Mesodermal cell (in vitro differentiated cells): ENCODE results near the gene FOXE3.

Experiments
- H3K27ac ChIP-seq: 2 replicates; pipeline ENCODE4 v1.7.0; 2013; ENCODE audit warnings: mild to moderate bottlenecking, low read depth, low read length, moderate library complexity; ENCODE audit not compliant: severe bottlenecking
- H3K36me3 ChIP-seq: 2 replicates; pipeline ENCODE4 v1.7.1; 2013; ENCODE audit warnings: mild to moderate bottlenecking, low read length, moderate library complexity; ENCODE audit not compliant: control insufficient read depth, insufficient read depth
- H3K4me1 ChIP-seq: one replicate; pipeline ENCODE4 v1.7.1; 2013; ENCODE audit warnings: mild to moderate bottlenecking, low read length; ENCODE audit not compliant: insufficient read depth, control insufficient read depth, poor library complexity, severe bottlenecking
- H3K4me3 ChIP-seq: 2 replicates; pipeline ENCODE4 v1.7.0; 2013; ENCODE audit warnings: low read length, control low read depth, mild to moderate bottlenecking; ENCODE audit not compliant: insufficient read depth, poor library complexity, severe bottlenecking; ENCODE audit errors: extremely low read depth
- H3K9me3 ChIP-seq: 2 replicates; pipeline ENCODE4 v1.7.1; 2013; ENCODE audit warnings: mild to moderate bottlenecking, low read length, moderate library complexity; ENCODE audit not compliant: control insufficient read depth
- WGBS, 2 experiments: methylation state at CpG; one replicate each; pipeline ENCODE4 v1.1.5; 2013; ENCODE audit warnings: missing lambda C conversion rate in 2 of 2; ENCODE audit not compliant: insufficient coverage in 2 of 2; 5-methylcytosine and 5-hydroxymethylcytosine counted together

FOXE3 gene

DNA sequence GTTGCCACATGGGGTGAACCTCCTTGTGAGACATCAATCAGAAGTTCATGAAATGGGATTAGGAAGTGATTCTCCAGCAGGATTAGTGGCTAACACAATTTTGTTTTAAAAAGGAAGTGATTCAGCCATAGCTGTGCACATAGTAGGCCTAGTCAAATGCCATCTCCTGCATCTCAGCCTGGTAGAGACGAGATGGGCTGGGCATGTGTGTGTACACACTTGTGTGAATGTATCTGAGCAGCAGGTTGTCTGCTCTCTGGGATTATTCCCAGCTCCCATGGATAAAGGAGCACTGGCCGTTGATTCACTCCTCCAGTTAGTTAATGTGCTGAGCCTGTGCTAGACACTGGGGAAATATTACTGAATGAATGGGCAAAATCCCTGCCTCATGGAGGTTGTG lies 2.0 kb downstream of the FOXE3 start:
- H3K4me1 ChIP-seq = no peaks in the 10 kb centered on the region
- 75 to 78% methylated on average over 1 to 2 of the region's 2 CpGs for WGBS, 2 experiments
- H3K36me3 ChIP-seq = no peaks in the 10 kb centered on the region
- H3K27ac ChIP-seq = no peak overlapping the region
- H3K4me3 ChIP-seq = no peak overlapping the region
- H3K9me3 ChIP-seq = no peaks in the 10 kb centered on the region

- H3K36me3 ChIP-seq = no peaks in the 10 kb centered on the region
- WGBS, 2 experiments = 67 to 86% methylated on average over 2 to 4 of the region's 6 CpGs
Measured at GRCh38 chr1:47418681-47419325, 2.7 kb downstream of the FOXE3 start.

GRCh38 chr1:47420547-47420946 lies 4.5 kb downstream of the FOXE3 start:
- H3K4me1 ChIP-seq = no peaks in the 10 kb centered on the region
- 91 to 100% methylated on average over 2 of the region's 4 CpGs for WGBS, 2 experiments
- H3K27ac ChIP-seq = no peak overlapping the region
- no peak overlapping the region for H3K4me3 ChIP-seq
- no peaks in the 10 kb centered on the region for H3K36me3 ChIP-seq
- H3K9me3 ChIP-seq = no peaks in the 10 kb centered on the region

More at GRCh38 chr1:47418681-47419325, 2.7 kb downstream of the FOXE3 start:
- Histone ChIP-seq H3K4me1 (no peaks in the 10 kb centered on the region), H3K27ac (no peak overlapping the region), H3K4me3 (no peak overlapping the region), H3K9me3 (no peaks in the 10 kb centered on the region)

- Histone ChIP-seq H3K9me3 (no peaks in the 10 kb centered on the region), H3K4me3 (no peak overlapping the region), H3K27ac (no peak overlapping the region), H3K4me1 (no peaks in the 10 kb centered on the region), H3K36me3 (no peaks in the 10 kb centered on the region)
- 20% methylated on average over 1 of the region's 2 CpGs; no CpG with 5 or more reads in 1 of the 2 experiments for WGBS, 2 experiments
Measured at GRCh38 chr1:47423872-47424271, 7.8 kb downstream of the FOXE3 start.

DNA sequence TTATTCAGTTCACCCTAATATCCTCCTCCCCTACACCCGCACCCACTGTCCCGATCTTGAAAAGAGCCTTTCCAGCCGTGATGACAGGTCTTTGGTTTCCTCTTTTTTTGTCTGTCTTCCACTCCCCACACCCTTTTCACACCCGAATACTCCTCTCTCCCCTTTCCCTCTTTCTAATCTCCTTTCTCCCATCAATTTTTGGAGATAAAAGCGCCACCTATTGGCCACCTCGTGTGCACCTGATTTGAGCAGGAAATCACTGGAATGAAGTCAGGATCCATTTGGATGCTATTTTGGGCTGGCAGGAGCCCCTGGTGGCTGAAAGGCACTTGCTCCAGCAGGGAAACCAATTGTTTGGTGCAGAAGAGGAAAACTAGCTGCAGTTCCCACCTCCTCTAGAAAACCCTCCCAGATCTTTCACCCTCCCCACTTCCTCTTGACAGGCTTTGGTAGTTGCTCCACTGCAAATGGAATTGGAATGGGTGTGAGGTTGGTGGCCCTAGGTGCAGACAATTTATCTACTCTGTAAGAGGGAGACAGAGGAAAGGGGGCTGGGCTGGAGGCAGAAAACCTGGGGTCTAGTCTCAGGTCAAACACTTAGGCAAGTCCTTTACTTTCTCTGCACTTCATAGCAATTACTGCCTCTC lies 8.4 kb downstream of the FOXE3 start:
- Histone ChIP-seq H3K4me3 (no peak overlapping the region), H3K9me3 (no peaks in the 10 kb centered on the region), H3K4me1 (no peaks in the 10 kb centered on the region), H3K27ac (no peak overlapping the region), H3K36me3 (no peaks in the 10 kb centered on the region)
- WGBS, 2 experiments = 18 to 30% methylated on average over 3 to 4 of the region's 6 CpGs

- no peaks in the 10 kb centered on the region for H3K36me3 ChIP-seq
- H3K9me3 ChIP-seq = no peaks in the 10 kb centered on the region
- H3K4me3 ChIP-seq = no peak overlapping the region
- no peak overlapping the region for H3K27ac ChIP-seq
- H3K4me1 ChIP-seq = peaks cover 15% of the 10 kb centered on the region
- WGBS, 2 experiments = no CpG with 5 or more reads among the region's 1 CpG
Measured at GRCh38 chr1:47431534-47431933, 15.4 kb downstream of the FOXE3 start.

DNA sequence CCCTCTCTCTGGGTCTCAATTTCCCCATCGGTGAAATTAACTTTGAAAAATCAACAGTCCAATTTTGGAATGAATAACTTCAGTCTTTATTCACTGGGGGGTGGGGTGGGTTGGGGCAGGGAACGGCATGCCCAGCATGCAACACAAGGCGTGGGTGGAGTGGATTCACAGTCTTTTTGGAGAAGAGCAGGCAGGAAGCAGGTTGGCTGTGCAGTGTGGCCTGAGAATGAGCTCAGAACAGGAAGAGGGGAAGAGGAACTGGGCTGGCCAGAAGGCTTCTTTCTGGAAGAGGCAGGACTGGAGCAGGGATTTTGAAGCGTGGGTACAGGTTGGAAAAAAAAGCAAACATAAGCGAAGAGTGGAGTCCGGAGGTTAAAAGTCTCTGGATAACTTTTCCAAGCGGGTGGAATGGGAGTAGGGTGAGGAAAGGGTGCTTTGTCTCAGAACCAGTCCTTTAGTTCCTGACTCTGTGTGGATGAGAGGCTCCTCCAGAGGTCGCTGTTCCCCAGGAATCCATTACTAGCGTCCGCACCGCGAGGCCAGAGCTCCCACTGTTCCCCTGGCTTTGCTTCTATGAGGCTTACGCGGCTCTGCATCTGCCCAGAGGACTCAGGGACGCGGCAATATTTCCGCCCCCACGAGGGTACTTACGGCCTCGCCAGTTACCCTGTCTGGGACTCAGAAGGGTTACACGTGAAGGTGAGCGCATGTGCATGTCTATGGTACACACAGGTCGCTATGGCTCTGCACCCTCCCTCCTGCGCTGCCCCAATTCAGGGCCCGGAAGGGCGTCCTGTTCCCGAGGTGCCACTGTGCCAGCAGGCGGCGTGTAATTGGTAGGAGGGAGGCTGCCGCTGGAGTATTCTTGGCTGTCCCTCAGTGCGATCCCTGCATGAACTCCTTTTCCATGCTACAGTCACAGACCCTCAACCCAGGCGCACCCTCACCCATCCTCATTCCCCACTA lies 16.3 kb downstream of the FOXE3 start:
- Histone ChIP-seq H3K9me3 (no peaks in the 10 kb centered on the region), H3K27ac (peak overlapping the region; percentile 62), H3K36me3 (no peaks in the 10 kb centered on the region), H3K4me3 (no peak overlapping the region), H3K4me1 (peaks cover 15% of the 10 kb centered on the region)
- 2 to 6% methylated on average over 26 to 29 of the region's 32 CpGs for WGBS, 2 experiments

DNA sequence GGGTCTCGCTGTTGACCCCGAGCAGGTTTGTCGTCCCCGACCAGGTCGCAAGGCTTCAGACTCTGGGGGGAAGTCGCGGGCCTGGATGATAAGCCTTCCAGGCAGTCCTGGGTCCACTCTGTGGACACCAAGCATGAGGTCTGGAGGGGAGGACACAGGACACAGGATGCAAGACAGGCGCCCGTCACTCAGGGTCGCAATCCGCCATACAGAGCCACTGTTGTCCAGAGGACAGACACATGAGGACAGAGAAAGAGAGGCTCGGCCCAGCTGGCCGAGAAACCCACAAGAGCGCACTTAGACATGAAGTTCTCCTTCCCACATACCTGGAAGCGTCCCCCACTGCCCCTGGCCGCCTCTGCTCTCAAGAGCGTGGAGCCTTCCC lies 16.9 kb downstream of the FOXE3 start:
- Histone ChIP-seq H3K36me3 (no peaks in the 10 kb centered on the region), H3K4me1 (peaks cover 15% of the 10 kb centered on the region), H3K27ac (no peak overlapping the region), H3K9me3 (no peaks in the 10 kb centered on the region), H3K4me3 (no peak overlapping the region)
- 11 to 13% methylated on average over 13 to 17 of the region's 17 CpGs for WGBS, 2 experiments

GRCh38 chr1:47433477-47434050 lies 17.5 kb downstream of the FOXE3 start:
- Histone ChIP-seq H3K4me3 (peak overlapping the region; percentile 14), H3K9me3 (no peaks in the 10 kb centered on the region), H3K36me3 (no peaks in the 10 kb centered on the region), H3K4me1 (peaks cover 15% of the 10 kb centered on the region), H3K27ac (no peak overlapping the region)
- WGBS, 2 experiments = 2% methylated on average over 17 to 19 of the region's 30 CpGs

DNA sequence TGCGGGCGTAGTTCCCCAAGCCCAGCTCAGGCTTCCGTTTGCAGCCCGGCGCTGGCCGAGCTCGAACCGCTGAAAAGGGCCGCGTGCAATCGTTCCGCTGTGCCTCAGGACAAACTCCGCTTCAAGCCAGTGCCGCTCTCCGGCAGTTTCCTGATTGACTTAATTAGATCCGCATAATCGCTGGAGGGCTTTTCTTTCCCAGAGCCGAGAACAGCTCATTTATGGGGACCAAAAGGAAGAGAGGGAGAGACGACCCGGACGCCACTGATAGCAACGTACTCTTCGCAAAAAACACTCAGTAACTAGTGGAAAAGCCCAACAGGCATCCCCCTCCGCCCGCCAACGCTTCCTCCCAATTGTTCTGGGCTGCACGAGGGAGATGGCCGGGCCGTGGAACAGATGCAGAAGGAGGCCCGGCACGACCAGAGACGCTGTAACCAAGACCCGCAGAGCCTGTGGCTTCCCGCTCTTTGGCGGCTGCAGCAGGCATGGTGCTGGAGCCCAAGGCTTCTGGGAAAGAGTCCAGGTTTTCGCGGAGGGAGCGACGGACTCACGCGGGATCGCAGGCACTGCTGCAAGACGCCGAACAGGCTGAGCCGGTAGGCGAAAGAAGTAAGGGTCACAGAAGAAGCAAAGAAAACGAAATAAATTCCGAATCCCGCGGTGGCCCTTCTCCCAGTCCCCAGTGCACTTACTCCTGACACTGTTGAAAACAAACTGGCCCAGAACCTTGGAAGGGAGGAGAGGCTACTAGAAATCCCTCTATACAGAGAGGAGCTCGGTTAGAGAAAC lies 18.2 kb downstream of the FOXE3 start:
- Histone ChIP-seq H3K9me3 (no peaks in the 10 kb centered on the region), H3K4me3 (peak overlapping the region; percentile 14), H3K27ac (no peak overlapping the region), H3K36me3 (no peaks in the 10 kb centered on the region), H3K4me1 (peaks cover 15% of the 10 kb centered on the region)
- WGBS, 2 experiments = 1 to 2% methylated on average over 40 to 44 of the region's 51 CpGs
